GM23338 (cell line): Measurements from ENCODE around the gene BMAL1. TPM values are rescaled to one million over a fixed set of nuclear protein-coding genes. Genes with fewer than 3 reads are reported as not detected.

Experiments used
- ATAC-seq: fragments of 200-7000 bp; cut with Tn5 transposase; 3 replicates; pipeline ENCODE4 v1.9.1; 2020
- DNase-seq: peaks from one replicate; pipeline ENCODE4 v3.0.0-alpha.2; 2015; ENCODE audit warnings: low spot score
- H2AFZ ChIP-seq: fragments of 200-600 bp; sonication (generic); 2 replicates; pipeline ENCODE4 v1.8.0; 2016; ENCODE audit warnings: antibody characterized with exemption, mild to moderate bottlenecking, moderate library complexity
- H3F3A ChIP-seq: fragments of 200-600 bp; sonication (generic); replicated peaks from 2 replicates; pipeline ENCODE4 v1.8.0; 2017; ENCODE audit warnings: antibody characterized with exemption, mixed run types, low read depth
- H3K27ac ChIP-seq: fragments of 200-600 bp; sonication (generic); 2 replicates; pipeline ENCODE4 v1.6.1; 2016; ENCODE audit warnings: low read depth
- H3K27me3 ChIP-seq: fragments of 200-600 bp; sonication (generic); 2 replicates; pipeline ENCODE4 v1.8.0; 2016; ENCODE audit warnings: mild to moderate bottlenecking, mixed run types, moderate library complexity; ENCODE audit not compliant: insufficient read depth
- H3K36me3 ChIP-seq: fragments of 200-600 bp; sonication (generic); 2 replicates; pipeline ENCODE4 v1.8.0; 2016; ENCODE audit warnings: mild to moderate bottlenecking; ENCODE audit not compliant: insufficient read depth
- H3K4me1 ChIP-seq: fragments of 200-600 bp; sonication (generic); 2 replicates; pipeline ENCODE4 v1.8.0; 2016; ENCODE audit warnings: mild to moderate bottlenecking, moderate library complexity; ENCODE audit not compliant: insufficient read depth
- H3K4me2 ChIP-seq: fragments of 200-600 bp; sonication (generic); 2 replicates; pipeline ENCODE4 v1.7.1; 2017; ENCODE audit warnings: mixed run types
- H3K4me3 ChIP-seq: fragments of 200-600 bp; sonication (generic); 2 replicates; pipeline ENCODE4 v1.6.1; 2016; ENCODE audit warnings: mixed run types
- H3K79me2 ChIP-seq: fragments of 200-600 bp; sonication (generic); replicated peaks from 2 replicates; pipeline ENCODE4 v1.8.0; 2017; ENCODE audit warnings: mild to moderate bottlenecking; ENCODE audit not compliant: insufficient read depth
- H3K9me2 ChIP-seq: fragments of 200-600 bp; sonication (generic); 2 replicates; pipeline ENCODE4 v1.8.0; 2017; ENCODE audit not compliant: insufficient read depth
- H4K20me1 ChIP-seq: fragments of 200-600 bp; sonication (generic); replicated peaks from 2 replicates; pipeline ENCODE4 v1.8.0; 2017; ENCODE audit warnings: mild to moderate bottlenecking; ENCODE audit not compliant: insufficient read depth
- H3K27ac Mint-ChIP-seq: 2 replicates; pipeline ENCODE4 v1.8.0; 2020; ENCODE audit warnings: inconsistent platforms, mild to moderate bottlenecking, moderate library complexity, mixed read lengths
- H3K27me3 Mint-ChIP-seq: 3 replicates; pipeline ENCODE4 v1.8.0; 2022; ENCODE audit warnings: low read depth, mild to moderate bottlenecking, moderate library complexity, mixed read lengths, inconsistent platforms; ENCODE audit not compliant: insufficient read depth, poor library complexity
- H3K36me3 Mint-ChIP-seq: 3 replicates; pipeline ENCODE4 v1.8.0; 2021; ENCODE audit warnings: low read depth, mild to moderate bottlenecking, inconsistent platforms, moderate library complexity, mixed read lengths
- H3K4me1 Mint-ChIP-seq: 3 replicates; pipeline ENCODE4 v1.8.0; 2020; ENCODE audit warnings: mild to moderate bottlenecking, inconsistent platforms, mixed read lengths
- H3K4me3 Mint-ChIP-seq: 3 replicates; pipeline ENCODE4 v1.8.0; 2021; ENCODE audit warnings: moderate library complexity, mild to moderate bottlenecking, inconsistent platforms, mixed read lengths
- H3K9me3 Mint-ChIP-seq: 3 replicates; pipeline ENCODE4 v1.8.0; 2020; ENCODE audit warnings: moderate library complexity, mild to moderate bottlenecking, inconsistent platforms, mixed read lengths
- ETS1 ChIP-seq: IDR thresholded peaks from 2 replicates; pipeline ENCODE4 v1.6.1; 2016; ENCODE audit warnings: antibody characterized with exemption
- EZH2 ChIP-seq: fragments of 200-600 bp; sonication (generic); IDR thresholded peaks from one replicate; pipeline ENCODE4 v1.8.0; 2017; ENCODE audit warnings: antibody characterized with exemption, mild to moderate bottlenecking, low read depth; ENCODE audit not compliant: unreplicated experiment
- EZH2phosphoT487 ChIP-seq: fragments of 200-600 bp; sonication (generic); IDR thresholded peaks from one replicate; pipeline ENCODE4 v1.8.1; 2018; ENCODE audit warnings: antibody characterized with exemption; ENCODE audit not compliant: unreplicated experiment
- JUNB ChIP-seq: IDR thresholded peaks from one replicate; pipeline ENCODE4 v1.6.1; 2016; ENCODE audit warnings: antibody characterized with exemption; ENCODE audit not compliant: unreplicated experiment
- NANOG ChIP-seq: IDR thresholded peaks from 2 replicates; pipeline ENCODE4 v1.6.1; 2016; ENCODE audit warnings: antibody characterized with exemption, borderline replicate concordance
- REST ChIP-seq: IDR thresholded peaks from one replicate; pipeline ENCODE4 v1.6.1; 2018; ENCODE audit warnings: antibody characterized with exemption; ENCODE audit not compliant: unreplicated experiment
- STAT1 ChIP-seq: IDR thresholded peaks from one replicate; pipeline ENCODE4 v1.6.1; 2016; ENCODE audit warnings: antibody characterized with exemption; ENCODE audit not compliant: unreplicated experiment
- ZNF114 ChIP-seq: fragments of 250-450 bp; sonication (Bioruptor Pico); IDR thresholded peaks from 2 replicates; pipeline ENCODE4 v1.5.0; 2020; ENCODE audit warnings: mild to moderate bottlenecking, moderate library complexity
- ZNF462 ChIP-seq: fragments of 250-450 bp; sonication (Bioruptor Pico); IDR thresholded peaks from 2 replicates; pipeline ENCODE4 v1.5.0; 2020; ENCODE audit warnings: mild to moderate bottlenecking, moderate library complexity
- polyA plus RNA-seq: library from polyadenylated mRNA; unstranded; fragments of >200 nt; fragmentation: Nextera tagmentation; extraction: Ambion mirVana; gene quantifications from 2 replicates; pipeline ENCODE4 v1.2.1, GENCODE V29; 2016
- total RNA-seq: library from RNA; depleted of rRNA; stranded (reverse); fragments of >200 nt; shearing (Covaris generic); gene quantifications from 2 replicates; pipeline ENCODE4 v1.2.3, GENCODE V29; 2014

Gene BMAL1
- total and polyA plus RNA-seq, 2 experiments from 2014 or later, result 5.1 to 7.2 TPM

GRCh38 chr11:13260201-13260962 lies 17.2 kb upstream of the BMAL1 start (continued):
- TF ChIP-seq ETS1, result no peak

- H3K9me2 ChIP-seq, result no peaks in the 10 kb centered on the region
- no peaks in the 10 kb centered on the region for H4K20me1 ChIP-seq
- no peaks in the 10 kb centered on the region for H3K9me3 Mint-ChIP-seq
- no peak overlapping the region for H3K4me2 ChIP-seq
- no peaks in the 10 kb centered on the region for H3K36me3 ChIP-seq
- H3K4me3 ChIP-seq, result no peak overlapping the region
- no peak overlapping the region for H3K27ac Mint-ChIP-seq
- peak; percentile 18 for ATAC-seq
- H3K27me3 Mint-ChIP-seq, result peaks cover 7% of the 10 kb centered on the region
- H3K4me1 ChIP-seq, result peaks cover 33% of the 10 kb centered on the region
- no peak overlapping the region for H3K27ac ChIP-seq
- DNase-seq, result no peak
- H3K4me1 Mint-ChIP-seq, result peaks cover 33% of the 10 kb centered on the region
- no peaks in the 10 kb centered on the region for H3K79me2 ChIP-seq
- no peak overlapping the region for H3K4me3 Mint-ChIP-seq
- H3K27me3 ChIP-seq, result no peaks in the 10 kb centered on the region
- H2AFZ ChIP-seq, result peak overlapping the region; percentile 85; the same call in 1 of the 2 replicates
- H3K36me3 Mint-ChIP-seq, result no peaks in the 10 kb centered on the region
- no peaks in the 10 kb centered on the region for H3F3A ChIP-seq
- no peak for TF ChIP-seq EZH2
- TF ChIP-seq REST, result no peak
- TF ChIP-seq EZH2phosphoT487, result no peak
- TF ChIP-seq JUNB, result no peak
- TF ChIP-seq ZNF462 (CRISPR knock-in tag), result no peak
- no peak for TF ChIP-seq ETS1
- TF ChIP-seq NANOG, result no peak
- TF ChIP-seq ZNF114 (CRISPR knock-in tag), result no peak
- TF ChIP-seq STAT1, result no peak
Measured at GRCh38 chr11:13260963-13261588, 16.5 kb upstream of the BMAL1 start.
